C4-2B (cell line): Measurements from ENCODE around the gene ACTL6B.

Experiments
- CTCF ChIP-seq: fragments of 450-650 bp; conservative IDR thresholded peaks from 2 replicates; pipeline ENCODE4 v1.5.1; 2017; ENCODE audit warnings: mild to moderate bottlenecking
- ZFX ChIP-seq: fragments of 450-650 bp; IDR thresholded peaks from 2 replicates; pipeline ENCODE4 v1.6.1; 2017

- TF ChIP-seq CTCF (no peak), ZFX (no peak)
Measured at GRCh38 chr7:100686201-100686821, 30.1 kb upstream of the ACTL6B start.
